GM13976 (cell line): ENCODE results near the gene C14orf119.
"Not testable (repeated sequence)": the region's sequence is repeated elsewhere in the genome, so short reads cannot be mapped to it uniquely, and the experiment has no call there.

Experiments
- DNase-seq: peaks from one replicate; pipeline ENCODE4 v3.0.0; 2012; ENCODE audit warnings: low spot score
- CTCF ChIP-seq: IDR thresholded peaks from 2 replicates; pipeline ENCODE4 v1.5.1; 2012; ENCODE audit warnings: borderline replicate concordance, mild to moderate bottlenecking; ENCODE audit not compliant: insufficient read depth; ENCODE audit errors: extremely low read depth, missing control alignments, control extremely low read depth
- in situ Hi-C: fragments of 300-500 bp; cut with MboI; formaldehyde crosslinking; loops from one replicate; pipeline ENCODE4 v1.12.0; 2022; ENCODE audit warnings: low sequenced_read_pairs, mixed read lengths, inconsistent platforms; ENCODE audit not compliant: unreplicated experiment

Gene C14orf119

GRCh38 chr14:23104070-23104590 lies 8.8 kb downstream of the C14orf119 start:
- in situ Hi-C loops, result no loop called here
- DNase-seq, result no peak
- TF ChIP-seq CTCF, result no peak

GRCh38 chr14:23104591-23105347 lies 9.5 kb downstream of the C14orf119 start, which contains the start of gene CIROP:
Gene CIROP (minus strand): TSS chr14:23104989. CDS start chr14:23104920, 69 bp downstream.
- in situ Hi-C loops, result no loop called here
- no peak for TF ChIP-seq CTCF
- DNase-seq, result no peak

GRCh38 chr14:23105348-23105824 lies 10.1 kb downstream of the C14orf119 start:
- in situ Hi-C loops, result no loop called here
- DNase-seq, result no peak
- TF ChIP-seq CTCF, result no peak

GRCh38 chr14:23106747-23107045 lies 11.4 kb downstream of the C14orf119 start:
- in situ Hi-C loops, result no loop called here
- DNase-seq, result no peak
- no peak for TF ChIP-seq CTCF

- in situ Hi-C loops, DNase-seq: not testable (repeated sequence)
These were observed 12.3 kb downstream of the C14orf119 start for GRCh38 chr14:23107620-23108019.

GRCh38 chr14:23108169-23108568 lies 12.9 kb downstream of the C14orf119 start:
- DNase-seq, in situ Hi-C loops: not testable (repeated sequence)

GRCh38 chr14:23109769-23110168 lies 14.5 kb downstream of the C14orf119 start:
- no peak for TF ChIP-seq CTCF
- DNase-seq, result no peak
- in situ Hi-C loops, result no loop called here
